SK-N-SH (cell line): Measurements from ENCODE around the gene TBCCD1. TPM values are rescaled to one million over a fixed set of nuclear protein-coding genes. Genes with fewer than 3 reads are reported as not detected.

Source experiments
- CTCF ChIA-PET: fragments of 300-600, 350-600 bp; formaldehyde crosslinking; extraction: SDS; loops from one replicate; lab custom pipeline; 2021; lab: Yijun Ruan, JAX
- POLR2A ChIA-PET: fragments of 350-600 bp; sonication (Branson Sonifier 250); formaldehyde crosslinking; extraction: SDS; loops from one replicate; lab custom pipeline; 2020; ENCODE audit warnings: antibody characterized with exemption, inconsistent platforms; lab: Yijun Ruan, JAX
- DNase-seq: peaks from one replicate; pipeline ENCODE4 v3.0.0; 2012
- H2AFZ ChIP-seq: fragments of 200-600 bp; sonication (generic); 2 replicates; pipeline ENCODE4 v1.8.1; 2016; ENCODE audit warnings: antibody characterized with exemption, mild to moderate bottlenecking, low read depth
- H3F3A ChIP-seq: fragments of 200-600 bp; sonication (generic); replicated peaks from 2 replicates; pipeline ENCODE3; 2016; ENCODE audit warnings: antibody characterized with exemption, mild to moderate bottlenecking; ENCODE audit not compliant: insufficient read depth
- H3K27ac ChIP-seq, 2 experiments: fragments of 200-500 bp in 1 of 2; fragments of 200-600 bp in 1 of 2; sonication (Bioruptor generic) in 1 of 2; sonication (generic), shearing (Covaris generic) in 1 of 2; 2 replicates each; pipeline versions ENCODE4 v1.5.1 to v1.6.1; 2014 to 2016; ENCODE audit warnings: low read depth in 2 of 2, inconsistent platforms in 1 of 2, low read length in 1 of 2, mild to moderate bottlenecking in 1 of 2, mixed read lengths in 1 of 2
- H3K27me3 ChIP-seq: fragments of 200-600 bp; sonication (generic), shearing (Covaris generic); 2 replicates; pipeline ENCODE4 v1.6.1; 2016; ENCODE audit warnings: mixed run types; ENCODE audit not compliant: insufficient read depth
- H3K36me3 ChIP-seq, 2 experiments: fragments of 200-500 bp in 1 of 2; fragments of 200-600 bp in 1 of 2; sonication (Bioruptor generic) in 1 of 2; sonication (generic) in 1 of 2; replicated peaks in 1 of 2; 2 replicates each; pipeline versions ENCODE3 to v1.5.1; 2014 to 2016; ENCODE audit warnings: low read length in 1 of 2, mild to moderate bottlenecking in 1 of 2; ENCODE audit not compliant: insufficient read depth in 2 of 2, control insufficient read depth in 1 of 2
- H3K4me1 ChIP-seq, 2 experiments: fragments of 200-500 bp in 1 of 2; fragments of 200-600 bp in 1 of 2; sonication (Bioruptor generic) in 1 of 2; sonication (generic), shearing (Covaris generic) in 1 of 2; 2 replicates each; pipeline versions ENCODE4 v1.5.1 to v1.6.1; 2014 to 2016; ENCODE audit warnings: low read depth in 1 of 2, low read length in 1 of 2, mixed run types in 1 of 2; ENCODE audit not compliant: insufficient read depth in 2 of 2, control insufficient read depth in 1 of 2
- H3K4me2 ChIP-seq: fragments of 200-600 bp; sonication (generic), shearing (Covaris generic); 2 replicates; pipeline ENCODE4 v1.6.1; 2017; ENCODE audit warnings: mixed run types
- H3K4me3 ChIP-seq, 2 experiments: fragments of 200-500 bp in 1 of 2; fragments of 200-600 bp in 1 of 2; sonication (Bioruptor generic) in 1 of 2; sonication (generic), shearing (Covaris generic) in 1 of 2; 2 replicates each; pipeline versions ENCODE4 v1.5.1 to v1.8.1; 2014 to 2016; ENCODE audit warnings: low read depth in 2 of 2, inconsistent platforms in 1 of 2, low read length in 1 of 2, mild to moderate bottlenecking in 1 of 2, mixed read lengths in 1 of 2, moderate library complexity in 1 of 2
- H3K79me2 ChIP-seq: fragments of 200-600 bp; sonication (generic); 2 replicates; pipeline ENCODE4 v1.8.1; 2017; ENCODE audit warnings: mild to moderate bottlenecking; ENCODE audit not compliant: insufficient read depth
- H3K9ac ChIP-seq: fragments of 200-600 bp; sonication (generic); 2 replicates; pipeline ENCODE4 v1.6.1; 2017; ENCODE audit warnings: mixed run types
- H3K9me2 ChIP-seq: fragments of 200-600 bp; sonication (generic); 2 replicates; pipeline ENCODE4 v1.6.1; 2017; ENCODE audit warnings: mixed run types
- H3K9me3 ChIP-seq: fragments of 200-600 bp; sonication (generic); 2 replicates; pipeline ENCODE4 v1.6.1; 2017; ENCODE audit warnings: mixed run types, mild to moderate bottlenecking, moderate library complexity
- H4K20me1 ChIP-seq: fragments of 200-600 bp; sonication (generic); 2 replicates; pipeline ENCODE4 v1.6.1; 2017; ENCODE audit warnings: mild to moderate bottlenecking, mixed run types; ENCODE audit not compliant: insufficient read depth
- CTCF ChIP-seq: fragments of 200-600 bp; sonication (generic); IDR thresholded peaks from 2 replicates; pipeline ENCODE4 v1.6.1; 2017; ENCODE audit warnings: antibody characterized with exemption, mild to moderate bottlenecking, moderate library complexity
- FOXM1 ChIP-seq: IDR thresholded peaks from 2 replicates; pipeline ENCODE4 v1.4.0; 2012; ENCODE audit warnings: low read depth, mild to moderate bottlenecking
- GABPA ChIP-seq: IDR thresholded peaks from 2 replicates; pipeline ENCODE4 v1.4.0; 2012; ENCODE audit warnings: low read depth, mild to moderate bottlenecking
- GATA2 ChIP-seq: sonication (generic); formaldehyde crosslinking; IDR thresholded peaks from 2 replicates; pipeline ENCODE4 v1.5.0; 2020; ENCODE audit warnings: mild to moderate bottlenecking, missing genetic modification reagents
- MAX ChIP-seq: IDR thresholded peaks from 2 replicates; pipeline ENCODE4 v1.4.0; 2012; ENCODE audit warnings: low read depth
- MEF2A ChIP-seq: IDR thresholded peaks from 2 replicates; pipeline ENCODE4 v1.4.0; 2012; ENCODE audit warnings: low read depth, borderline replicate concordance
- MXI1 ChIP-seq: IDR thresholded peaks from 2 replicates; pipeline ENCODE4 v1.6.1; 2012; ENCODE audit warnings: mild to moderate bottlenecking, low read depth, low read length, improper control_type of control experiment
- NFIC ChIP-seq: IDR thresholded peaks from 2 replicates; pipeline ENCODE4 v1.4.0; 2012; ENCODE audit warnings: borderline replicate concordance
- NRF1 ChIP-seq: IDR thresholded peaks from 2 replicates; pipeline ENCODE4 v1.6.1; 2012; ENCODE audit warnings: low read depth, mild to moderate bottlenecking, low read length
- PBX3 ChIP-seq: IDR thresholded peaks from 2 replicates; pipeline ENCODE4; 2012
- SMC3 ChIP-seq: IDR thresholded peaks from 2 replicates; pipeline ENCODE4 v1.6.1; 2012; ENCODE audit warnings: low read depth, low read length, improper control_type of control experiment
- TAF1 ChIP-seq: IDR thresholded peaks from 2 replicates; pipeline ENCODE4 v1.6.1; 2012; ENCODE audit warnings: low read depth, mild to moderate bottlenecking, low read length, moderate library complexity, borderline replicate concordance
- TCF12 ChIP-seq: IDR thresholded peaks from 2 replicates; pipeline ENCODE4 v1.4.0; 2012
- USF1 ChIP-seq: IDR thresholded peaks from 2 replicates; pipeline ENCODE4 v1.4.0; 2012; ENCODE audit warnings: low read depth, borderline replicate concordance
- ZBTB33 ChIP-seq: IDR thresholded peaks from 2 replicates; pipeline ENCODE4 v1.4.0; 2012; ENCODE audit warnings: low read depth, borderline replicate concordance
- WGBS: methylation state at CpG from one replicate; pipeline ENCODE4 v1.1.6; 2017; ENCODE audit warnings: low lambda C conversion rate; 5-methylcytosine and 5-hydroxymethylcytosine counted together
- polyA plus RNA-seq, 3 experiments: library from polyadenylated mRNA; depleted of rRNA; stranded (reverse); fragments of >200 nt; gene quantifications; 2 replicates each; pipeline ENCODE4 v1.2.3, GENCODE V29; 2012

The TBCCD1 gene
- polyA plus RNA-seq, 1 of the 3 experiments (the other 2 are of a cell fraction), result 6.5 TPM

GRCh38 chr3:186612065-186612464 lies 44.9 kb upstream of the TBCCD1 start (continued):
- TF ChIP-seq GATA2 (CRISPR knock-in tag), result no peak
- no peak for TF ChIP-seq ZBTB33

- WGBS, result 71% methylated on average over 8 of the region's 8 CpGs
- Histone ChIP-seq H2AFZ (no peak overlapping the region), H3K9ac (no peak overlapping the region), H3K9me3 (no peaks in the 10 kb centered on the region), H3K27me3 (peaks cover 4% of the 10 kb centered on the region; the same call in 1 of the 2 replicates), H4K20me1 (no peaks in the 10 kb centered on the region)
- TF ChIP-seq CTCF (peak; percentile 27; the same call in 1 of the 2 replicates), MEF2A (no peak)
- TF ChIP-seq, all 33 proteins: peak for 1
- no peaks in the 10 kb centered on the region for H3F3A ChIP-seq
- CTCF ChIA-PET, result interaction anchor here (1.7 to 1.9 kb wide), 3 partner anchors 8 to 212 kb away, joined by 6 to 11 read pairs (median 10); no protein-coding TSS in a partner anchor
- H3K36me3 ChIP-seq, result no peaks in the 10 kb centered on the region
- no peaks in the 10 kb centered on the region for H3K79me2 ChIP-seq
- H3K27ac ChIP-seq, result no peak overlapping the region
- no peaks in the 10 kb centered on the region for H3K9me2 ChIP-seq
- H3K4me3 ChIP-seq, result no peak overlapping the region
- H3K4me2 ChIP-seq, result no peak overlapping the region
- no peak for DNase-seq
- H3K4me1 ChIP-seq, result no peaks in the 10 kb centered on the region; a peak in 1 of 4 replicates
- POLR2A ChIA-PET, result no interaction called here
Observed at GRCh38 chr3:186609247-186609868, 42.2 kb upstream of the TBCCD1 start.

GRCh38 chr3:186608624-186609215 lies 41.6 kb upstream of the TBCCD1 start:
- DNase-seq, result no peak
- CTCF ChIA-PET, result interaction anchor here (0.6 to 1.9 kb wide), 5 partner anchors 8 to 215 kb away, joined by 3 to 11 read pairs (median 6); no protein-coding TSS in a partner anchor
- H3K9ac ChIP-seq, result no peak overlapping the region
- no peaks in the 10 kb centered on the region; the same call in 1 of the 2 replicates for H3K27me3 ChIP-seq
- WGBS, result 44% methylated on average over 2 of the region's 2 CpGs
- H4K20me1 ChIP-seq, result no peaks in the 10 kb centered on the region
- H3F3A ChIP-seq, result no peaks in the 10 kb centered on the region
- no peak overlapping the region for H2AFZ ChIP-seq
- H3K4me2 ChIP-seq, result no peak overlapping the region
- no peaks in the 10 kb centered on the region; a peak in 1 of 4 replicates for H3K4me1 ChIP-seq
- POLR2A ChIA-PET, result no interaction called here
- H3K36me3 ChIP-seq, result no peaks in the 10 kb centered on the region
- no peak overlapping the region for H3K27ac ChIP-seq
- no peak overlapping the region for H3K4me3 ChIP-seq
- no peaks in the 10 kb centered on the region for H3K9me3 ChIP-seq
- no peaks in the 10 kb centered on the region for H3K9me2 ChIP-seq
- no peaks in the 10 kb centered on the region for H3K79me2 ChIP-seq
- TF ChIP-seq FOXM1 (no peak), TCF12 (no peak), CTCF (no peak), MXI1 (no peak), PBX3 (no peak), TAF1 (no peak), NFIC (no peak), USF1 (no peak), GATA2 (CRISPR knock-in tag) (no peak), MAX (no peak), MEF2A (no peak), GABPA (no peak), NRF1 (no peak), SMC3 (no peak)
